ENCODE results near the gene KIR3DL3. TPM values are rescaled to one million over a fixed set of nuclear protein-coding genes. Genes with fewer than 3 reads are reported as not detected.
"Not testable (repeated sequence)": the region's sequence is repeated elsewhere in the genome, so short reads cannot be mapped to it uniquely, and the experiment has no call there.

KIR3DL3 gene
- not detected in 2 replicates for total RNA-seq
- not detected for total RNA-seq (2013)
- not detected in 2 replicates for polyA plus RNA-seq
- polyA minus RNA-seq: not detected in 2 replicates

- H2AFZ ChIP-seq (ENCODE audit: insufficient read depth, low read depth, low read length, poor library complexity, severe bottlenecking): no peak within 1 kb of the TSS
- H4K20me1 ChIP-seq (ENCODE audit: control insufficient read depth, insufficient read depth, low read length, poor library complexity, severe bottlenecking): no peaks in the 10 kb centered on the region
- no peaks in the 10 kb centered on the region for H3K27me3 ChIP-seq (replicated peaks in 1 of 4; ENCODE audit: control extremely low read depth in 1 of 4, control insufficient read depth in 3 of 4, insufficient read depth in 4 of 4, low read length in 3 of 4)
- H3K4me3 Mint-ChIP-seq: no peak within 1 kb of the TSS
- peaks cover 10% of the 10 kb centered on the region for H3K27me3 Mint-ChIP-seq
- 77% methylated on average over 6 of the region's 9 CpGs for whole genome bisulfite sequencing (ENCODE audit: insufficient coverage)
- intact Hi-C loops (cut with micrococcal nuclease): no loop called here
- no peaks in the 10 kb centered on the region for H3K4me1 Mint-ChIP-seq
- no peaks in the 10 kb centered on the region for H3K79me2 ChIP-seq (ENCODE audit: control insufficient read depth, insufficient read depth, low read length)
- no peaks in the 10 kb centered on the region for H3K4me1 ChIP-seq (ENCODE audit: control insufficient read depth in 2 of 2, insufficient read depth in 2 of 2, low read length in 2 of 2)
- H3K36me3 ChIP-seq (replicated peaks in 1 of 2; ENCODE audit: control extremely low read depth in 1 of 2, control insufficient read depth in 1 of 2, extremely low read depth in 1 of 2, insufficient read depth in 2 of 2, low read length in 1 of 2): no peaks in the 10 kb centered on the region
- ATAC-seq (ENCODE audit: low read depth): no peak
- no peak within 1 kb of the TSS for H3K4me2 ChIP-seq (replicated peaks; ENCODE audit: low read depth, low read length, poor library complexity, severe bottlenecking)
- H3K9ac ChIP-seq (ENCODE audit: low read length): no peak within 1 kb of the TSS
- no peak for DNase-seq
- TF ChIP-seq EZH2 (IDR thresholded peaks at IDR 0.05; ENCODE audit: borderline replicate concordance, insufficient read depth, low read depth, low read length, poor library complexity, severe bottlenecking): no peak
- TF ChIP-seq CTCF (IDR thresholded peaks at IDR 0.05): no peak
- ChIA-PET POLR2A (no interaction called here), CTCF (no interaction called here)
- H3K27ac Mint-ChIP-seq: no peak within 1 kb of the TSS
- peaks cover 11% of the 10 kb centered on the region for H3K9me3 Mint-ChIP-seq (ENCODE audit: insufficient read depth)
- H3K4me3 ChIP-seq (ENCODE audit: control extremely low read depth in 1 of 5, extremely low read depth in 1 of 5, insufficient read depth in 1 of 5, low read depth in 2 of 5, low read length in 4 of 5): no peak within 1 kb of the TSS
- no peak within 1 kb of the TSS for H3K27ac ChIP-seq (ENCODE audit: low read length in 2 of 2)
- H3K9me3 ChIP-seq (ENCODE audit: control extremely low read depth in 1 of 3, control insufficient read depth in 2 of 3, insufficient read depth in 1 of 3, low read length in 2 of 3): peaks cover 0 to 13% (median 12%) of the 10 kb centered on the region in 3 donors
Observed at GRCh38 chr19:54724142-54724541, at the start of gene KIR3DL3. Gene KIR3DL3, plus strand, starts transcription at chr19:54724442. Its CDS starts 55 bp downstream, at chr19:54724497.

- H3K27ac ChIP-seq (ENCODE audit: low read length in 2 of 2); H2AFZ ChIP-seq (ENCODE audit: insufficient read depth, low read depth, low read length, poor library complexity, severe bottlenecking); H3K4me3 ChIP-seq (ENCODE audit: control extremely low read depth in 1 of 5, extremely low read depth in 1 of 5, insufficient read depth in 1 of 5, low read depth in 2 of 5, low read length in 4 of 5); H3K36me3 ChIP-seq (replicated peaks in 1 of 2; ENCODE audit: control extremely low read depth in 1 of 2, control insufficient read depth in 1 of 2, extremely low read depth in 1 of 2, insufficient read depth in 2 of 2, low read length in 1 of 2); H3K4me3 Mint-ChIP-seq; H3K27me3 ChIP-seq (replicated peaks in 1 of 4; ENCODE audit: control extremely low read depth in 1 of 4, control insufficient read depth in 3 of 4, insufficient read depth in 4 of 4, low read length in 3 of 4); H3K4me1 ChIP-seq (ENCODE audit: control insufficient read depth in 2 of 2, insufficient read depth in 2 of 2, low read length in 2 of 2); H3K9ac ChIP-seq (ENCODE audit: low read length); H3K79me2 ChIP-seq (ENCODE audit: control insufficient read depth, insufficient read depth, low read length); POLR2A ChIA-PET; H3K4me2 ChIP-seq (replicated peaks; ENCODE audit: low read depth, low read length, poor library complexity, severe bottlenecking); H3K4me1 Mint-ChIP-seq; H3K9me3 ChIP-seq (ENCODE audit: control extremely low read depth in 1 of 3, control insufficient read depth in 2 of 3, insufficient read depth in 1 of 3, low read length in 2 of 3); H3K9me3 Mint-ChIP-seq (ENCODE audit: insufficient read depth); H3K27ac Mint-ChIP-seq; H4K20me1 ChIP-seq (ENCODE audit: control insufficient read depth, insufficient read depth, low read length, poor library complexity, severe bottlenecking): not testable (repeated sequence)
- peak; percentile 94 for TF ChIP-seq CTCF (IDR thresholded peaks at IDR 0.05)
- intact Hi-C loops (cut with micrococcal nuclease): loop anchor here (1.0 kb wide), 2 partner anchors 23 to 195 kb away; no protein-coding TSS in a partner anchor
- ATAC-seq (ENCODE audit: low read depth) (peak; percentile 57), DNase-seq (peak; percentile 73)
- CTCF ChIA-PET: interaction anchor here (1.2 to 13.0 kb wide), 11 partner anchors 8 to 203 kb away, joined by 3 to 246 read pairs (median 6); partner anchors contain the start of genes CDC42EP5 and LILRA2
- WGBS (ENCODE audit: insufficient coverage): 40% methylated on average over 1 of the region's 10 CpGs
- peaks cover 11% of the 10 kb centered on the region for H3K27me3 Mint-ChIP-seq
Observed at GRCh38 chr19:54676210-54676834, 47.9 kb upstream of the KIR3DL3 start.

Measured in B cell (primary cell).